ENCODE measurements around the gene MIEN1. TPM values are rescaled to one million over a fixed set of nuclear protein-coding genes. Genes with fewer than 3 reads are reported as not detected.
"Not testable (repeated sequence)": the region's sequence is repeated elsewhere in the genome, so short reads cannot be mapped to it uniquely, and the experiment has no call there.

Gene MIEN1
- polyA plus RNA-seq, 3 donors = 61.7 to 141 (median 124) TPM

DNA sequence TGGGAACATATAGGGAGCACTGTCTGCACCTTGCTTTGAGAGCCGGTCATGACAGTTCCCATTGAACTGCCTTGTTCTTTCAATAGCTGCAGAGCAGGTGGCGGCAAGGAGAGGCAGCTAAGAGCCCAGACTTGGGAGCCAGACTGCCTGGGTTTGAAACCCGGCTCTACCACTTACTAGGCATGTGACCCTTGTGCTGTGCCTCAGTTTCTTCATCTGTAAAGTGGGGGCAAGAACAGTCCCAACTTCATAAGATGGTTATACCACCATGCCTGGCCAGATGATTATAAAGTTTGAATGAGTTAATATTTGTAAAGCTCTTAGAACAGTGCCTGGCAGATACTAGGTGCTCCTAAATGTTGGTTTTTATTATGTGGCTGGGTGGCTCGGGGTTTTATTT is 16.1 kb downstream of the MIEN1 start:
- H3K4me1 ChIP-seq (ENCODE audit: control insufficient read depth in 1 of 2, insufficient read depth in 2 of 2, low read length in 2 of 2) = peaks cover 0 to 2% of the 10 kb centered on the region in 2 donors
- no peaks in the 10 kb centered on the region for H3K9me3 ChIP-seq (replicated peaks in 1 of 2; ENCODE audit: control insufficient read depth in 1 of 2, insufficient read depth in 1 of 2, low read length in 2 of 2)
- no peak overlapping the region for H3K27ac ChIP-seq (ENCODE audit: low read depth in 1 of 2, low read length in 2 of 2)
- no peak overlapping the region for H3K9ac ChIP-seq (ENCODE audit: insufficient read depth, low read length, poor library complexity, severe bottlenecking)
- Mint-ChIP-seq H3K4me3 (no peak overlapping the region), H3K9me3 (no peaks in the 10 kb centered on the region), H3K36me3 (no peaks in the 10 kb centered on the region), H3K27me3 (ENCODE audit: low read depth in 3 of 3) (peaks cover 0 to 5% (median 4%) of the 10 kb centered on the region in 3 donors), H3K4me1 (peaks cover 2% of the 10 kb centered on the region), H3K27ac (no peak overlapping the region)
- H4K20me1 ChIP-seq (ENCODE audit: insufficient read depth, low read length) = no peaks in the 10 kb centered on the region
- DNase-seq = no peak
- no peak overlapping the region for H2AFZ ChIP-seq (ENCODE audit: insufficient read depth, low read depth, low read length, poor library complexity, severe bottlenecking)
- TF ChIP-seq, protein P1, sequence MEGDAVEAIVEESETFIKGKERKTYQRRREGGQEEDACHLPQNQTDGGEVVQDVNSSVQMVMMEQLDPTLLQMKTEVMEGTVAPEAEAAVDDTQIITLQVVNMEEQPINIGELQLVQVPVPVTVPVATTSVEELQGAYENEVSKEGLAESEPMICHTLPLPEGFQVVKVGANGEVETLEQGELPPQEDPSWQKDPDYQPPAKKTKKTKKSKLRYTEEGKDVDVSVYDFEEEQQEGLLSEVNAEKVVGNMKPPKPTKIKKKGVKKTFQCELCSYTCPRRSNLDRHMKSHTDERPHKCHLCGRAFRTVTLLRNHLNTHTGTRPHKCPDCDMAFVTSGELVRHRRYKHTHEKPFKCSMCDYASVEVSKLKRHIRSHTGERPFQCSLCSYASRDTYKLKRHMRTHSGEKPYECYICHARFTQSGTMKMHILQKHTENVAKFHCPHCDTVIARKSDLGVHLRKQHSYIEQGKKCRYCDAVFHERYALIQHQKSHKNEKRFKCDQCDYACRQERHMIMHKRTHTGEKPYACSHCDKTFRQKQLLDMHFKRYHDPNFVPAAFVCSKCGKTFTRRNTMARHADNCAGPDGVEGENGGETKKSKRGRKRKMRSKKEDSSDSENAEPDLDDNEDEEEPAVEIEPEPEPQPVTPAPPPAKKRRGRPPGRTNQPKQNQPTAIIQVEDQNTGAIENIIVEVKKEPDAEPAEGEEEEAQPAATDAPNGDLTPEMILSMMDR (IDR thresholded peaks at IDR 0.05) = no peak
- no peaks in the 10 kb centered on the region for H3K27me3 ChIP-seq (ENCODE audit: control insufficient read depth in 2 of 2, insufficient read depth in 2 of 2, low read length in 2 of 2)
- intact Hi-C loops (cut with micrococcal nuclease) = no loop called here
- H3K36me3 ChIP-seq (replicated peaks in 1 of 2; ENCODE audit: control insufficient read depth in 1 of 2, insufficient read depth in 2 of 2, low read length in 2 of 2) = no peaks in the 10 kb centered on the region
- 96% methylated on average over 3 of the region's 4 CpGs for WGBS (ENCODE audit: insufficient coverage)
- no peaks in the 10 kb centered on the region for H3K79me2 ChIP-seq (ENCODE audit: insufficient read depth, low read length)
- H3K4me3 ChIP-seq (replicated peaks in 1 of 3; ENCODE audit: low read depth in 2 of 3, low read length in 3 of 3) = no peak overlapping the region
- H3K4me2 ChIP-seq (replicated peaks; ENCODE audit: extremely low read depth, low read length, poor library complexity, severe bottlenecking) = no peak overlapping the region

DNA sequence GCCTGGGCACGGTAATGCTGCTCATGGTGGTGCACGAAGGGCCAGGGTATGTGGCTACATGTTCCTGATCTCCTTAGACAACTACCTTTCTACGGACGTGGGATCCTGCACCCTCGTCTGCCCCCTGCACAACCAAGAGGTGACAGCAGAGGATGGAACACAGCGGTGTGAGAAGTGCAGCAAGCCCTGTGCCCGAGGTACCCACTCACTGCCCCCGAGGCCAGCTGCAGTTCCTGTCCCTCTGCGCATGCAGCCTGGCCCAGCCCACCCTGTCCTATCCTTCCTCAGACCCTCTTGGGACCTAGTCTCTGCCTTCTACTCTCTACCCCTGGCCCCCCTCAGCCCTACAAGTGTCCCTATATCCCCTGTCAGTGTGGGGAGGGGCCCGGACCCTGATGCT is 18.5 kb downstream of the MIEN1 start:
- Mint-ChIP-seq H3K27ac (no peak overlapping the region), H3K9me3 (no peaks in the 10 kb centered on the region), H3K36me3 (no peaks in the 10 kb centered on the region), H3K4me3 (no peak overlapping the region), H3K4me1 (no peaks in the 10 kb centered on the region), H3K27me3 (ENCODE audit: low read depth in 3 of 3) (peaks cover 0 to 4% (median 4%) of the 10 kb centered on the region in 3 donors)
- no peaks in the 10 kb centered on the region for H3K4me1 ChIP-seq (ENCODE audit: control insufficient read depth in 1 of 2, insufficient read depth in 2 of 2, low read length in 2 of 2)
- no peak overlapping the region for H3K27ac ChIP-seq (ENCODE audit: low read depth in 1 of 2, low read length in 2 of 2)
- TF ChIP-seq, protein P1 (IDR thresholded peaks at IDR 0.05) = no peak
- no peaks in the 10 kb centered on the region for H4K20me1 ChIP-seq (ENCODE audit: insufficient read depth, low read length)
- H3K36me3 ChIP-seq (replicated peaks in 1 of 2; ENCODE audit: control insufficient read depth in 1 of 2, insufficient read depth in 2 of 2, low read length in 2 of 2) = no peaks in the 10 kb centered on the region
- H3K27me3 ChIP-seq (ENCODE audit: control insufficient read depth in 2 of 2, insufficient read depth in 2 of 2, low read length in 2 of 2) = no peaks in the 10 kb centered on the region
- H3K9ac ChIP-seq (ENCODE audit: insufficient read depth, low read length, poor library complexity, severe bottlenecking) = no peak overlapping the region
- intact Hi-C loops (cut with micrococcal nuclease) = no loop called here
- WGBS (ENCODE audit: insufficient coverage) = 92% methylated on average over 9 of the region's 10 CpGs
- H3K9me3 ChIP-seq (replicated peaks in 1 of 2; ENCODE audit: control insufficient read depth in 1 of 2, insufficient read depth in 1 of 2, low read length in 2 of 2) = no peaks in the 10 kb centered on the region
- H2AFZ ChIP-seq (ENCODE audit: insufficient read depth, low read depth, low read length, poor library complexity, severe bottlenecking) = no peak overlapping the region
- no peak for DNase-seq
- H3K4me3 ChIP-seq (replicated peaks in 1 of 3; ENCODE audit: low read depth in 2 of 3, low read length in 3 of 3) = no peak overlapping the region
- no peak overlapping the region for H3K4me2 ChIP-seq (replicated peaks; ENCODE audit: extremely low read depth, low read length, poor library complexity, severe bottlenecking)
- H3K79me2 ChIP-seq (ENCODE audit: insufficient read depth, low read length) = no peaks in the 10 kb centered on the region

DNA sequence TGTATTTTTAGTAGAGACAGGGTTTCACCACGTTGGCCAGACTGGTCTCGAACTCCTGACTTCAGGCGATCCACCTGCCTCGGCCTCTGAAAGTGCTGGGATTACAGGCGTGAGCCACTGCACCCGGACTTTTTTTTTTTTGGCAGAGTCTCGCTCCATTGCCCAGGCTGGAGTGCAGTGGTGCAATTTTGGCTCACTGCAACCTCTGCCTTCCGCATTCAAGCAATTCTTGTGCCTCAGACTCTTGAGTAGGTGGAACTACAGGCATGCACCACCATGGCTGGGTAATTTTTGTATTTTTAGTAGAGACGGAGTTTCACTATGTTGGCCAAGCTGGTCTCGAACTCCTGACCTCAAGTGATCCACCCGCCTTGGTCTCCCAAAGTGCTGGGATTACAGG is 19.3 kb downstream of the MIEN1 start:
- H3K27me3 ChIP-seq (ENCODE audit: control insufficient read depth in 2 of 2, insufficient read depth in 2 of 2, low read length in 2 of 2); DNase-seq; H3K4me1 ChIP-seq (ENCODE audit: control insufficient read depth in 1 of 2, insufficient read depth in 2 of 2, low read length in 2 of 2); H3K4me1 Mint-ChIP-seq; H3K9ac ChIP-seq (ENCODE audit: insufficient read depth, low read length, poor library complexity, severe bottlenecking); H3K36me3 Mint-ChIP-seq; H3K9me3 Mint-ChIP-seq; H3K36me3 ChIP-seq (replicated peaks in 1 of 2; ENCODE audit: control insufficient read depth in 1 of 2, insufficient read depth in 2 of 2, low read length in 2 of 2); H4K20me1 ChIP-seq (ENCODE audit: insufficient read depth, low read length); intact Hi-C loops (cut with micrococcal nuclease); H3K4me2 ChIP-seq (replicated peaks; ENCODE audit: extremely low read depth, low read length, poor library complexity, severe bottlenecking); H3K79me2 ChIP-seq (ENCODE audit: insufficient read depth, low read length); H3K27ac ChIP-seq (ENCODE audit: low read depth in 1 of 2, low read length in 2 of 2); H3K4me3 Mint-ChIP-seq; H3K4me3 ChIP-seq (replicated peaks in 1 of 3; ENCODE audit: low read depth in 2 of 3, low read length in 3 of 3); H3K9me3 ChIP-seq (replicated peaks in 1 of 2; ENCODE audit: control insufficient read depth in 1 of 2, insufficient read depth in 1 of 2, low read length in 2 of 2); H3K27me3 Mint-ChIP-seq (ENCODE audit: low read depth in 3 of 3); H2AFZ ChIP-seq (ENCODE audit: insufficient read depth, low read depth, low read length, poor library complexity, severe bottlenecking); H3K27ac Mint-ChIP-seq: not testable (repeated sequence)
- 96% methylated on average over 9 of the region's 11 CpGs for whole genome bisulfite sequencing (ENCODE audit: insufficient coverage)
